Neural cell (in vitro differentiated cells): ENCODE measurements around the gene SWI5. TPM values are rescaled to one million over a fixed set of nuclear protein-coding genes. Genes with fewer than 3 reads are reported as not detected.

ENCODE experiments used
- H2AFZ ChIP-seq: fragments of 200-600, 300-800 bp; sonication (generic), shearing (Covaris generic); 2 replicates; pipeline ENCODE4 v1.6.0; 2014; ENCODE audit warnings: low read depth, mild to moderate bottlenecking, antibody characterized with exemption, low read length, moderate library complexity
- H3F3A ChIP-seq: fragments of 200-600 bp; shearing (Covaris generic); 2 replicates; pipeline ENCODE4 v1.6.1; 2016; ENCODE audit warnings: mild to moderate bottlenecking, moderate library complexity, mixed read lengths, antibody characterized with exemption, low read length; ENCODE audit not compliant: insufficient read depth, poor library complexity, severe bottlenecking
- H3K27ac ChIP-seq: fragments of 200-600, 300-800 bp; sonication (generic), shearing (Covaris generic); 2 replicates; pipeline ENCODE4 v1.5.1; 2014; ENCODE audit warnings: mild to moderate bottlenecking, low read length, moderate library complexity
- H3K27me3 ChIP-seq: fragments of 300-800, 200-600 bp; sonication (generic), shearing (Covaris generic); 2 replicates; pipeline ENCODE4 v1.6.0; 2014; ENCODE audit warnings: mild to moderate bottlenecking, low read depth, low read length, moderate library complexity; ENCODE audit not compliant: insufficient read depth
- H3K36me3 ChIP-seq: fragments of 300-800, 200-600 bp; sonication (generic), shearing (Covaris generic); 2 replicates; pipeline ENCODE4 v1.5.1; 2014; ENCODE audit warnings: mild to moderate bottlenecking, antibody characterized with exemption, low read length, moderate library complexity; ENCODE audit not compliant: insufficient read depth
- H3K4me2 ChIP-seq: fragments of 300-800, 200-600 bp; sonication (generic), shearing (Covaris generic); 2 replicates; pipeline ENCODE4 v1.6.0; 2014; ENCODE audit warnings: mild to moderate bottlenecking, low read length
- H3K4me3 ChIP-seq: fragments of 300-800, 200-600 bp; sonication (generic), shearing (Covaris generic); 2 replicates; pipeline ENCODE4 v1.5.1; 2014; ENCODE audit warnings: mild to moderate bottlenecking, low read length, moderate library complexity
- H3K79me2 ChIP-seq: fragments of 200-600 bp; shearing (Covaris generic); replicated peaks from 2 replicates; pipeline ENCODE4 v1.6.0; 2014; ENCODE audit warnings: mild to moderate bottlenecking, low read length, moderate library complexity; ENCODE audit not compliant: insufficient read depth
- H3K9ac ChIP-seq: fragments of 300-800, 200-600 bp; sonication (generic), shearing (Covaris generic); 2 replicates; pipeline ENCODE4 v1.6.1; 2016; ENCODE audit warnings: mild to moderate bottlenecking, low read length, mixed read lengths
- H3K9me2 ChIP-seq: fragments of 200-600 bp; shearing (Covaris generic); 2 replicates; pipeline ENCODE4 v1.6.1; 2016; ENCODE audit warnings: mild to moderate bottlenecking, low read length, mixed read lengths; ENCODE audit not compliant: insufficient read depth
- H3K9me3 ChIP-seq: fragments of 200-600, 300-800 bp; sonication (generic), shearing (Covaris generic); 2 replicates; pipeline ENCODE4 v1.6.1; 2016; ENCODE audit warnings: mild to moderate bottlenecking, mixed run types, low read length, moderate library complexity, mixed read lengths
- H4K20me1 ChIP-seq: fragments of 200-600 bp; shearing (Covaris generic); 2 replicates; pipeline ENCODE4 v1.6.1; 2016; ENCODE audit warnings: mild to moderate bottlenecking, mixed run types; ENCODE audit not compliant: insufficient read depth
- CTCF ChIP-seq: fragments of 450-650 bp; IDR thresholded peaks from 2 replicates; pipeline ENCODE4 v1.5.1; 2014; ENCODE audit warnings: antibody characterized with exemption, mild to moderate bottlenecking, moderate library complexity; ENCODE audit not compliant: poor library complexity, severe bottlenecking
- EP300 ChIP-seq: fragments of 450-650 bp; conservative IDR thresholded peaks from 2 replicates; pipeline ENCODE4 v1.6.1; 2014; ENCODE audit warnings: antibody characterized with exemption, mild to moderate bottlenecking, moderate library complexity; ENCODE audit not compliant: poor library complexity, severe bottlenecking
- EZH2 ChIP-seq: fragments of 200-600, 300-800 bp; shearing (Covaris generic), sonication (generic); IDR thresholded peaks from 2 replicates; pipeline ENCODE4 v1.6.1; 2014; ENCODE audit warnings: antibody characterized with exemption, low read length, borderline replicate concordance, mild to moderate bottlenecking; ENCODE audit not compliant: insufficient read depth, poor library complexity, severe bottlenecking
- MXI1 ChIP-seq: fragments of 450-650 bp; conservative IDR thresholded peaks from 2 replicates; pipeline ENCODE4 v1.6.1; 2014; ENCODE audit warnings: antibody characterized with exemption, mild to moderate bottlenecking; ENCODE audit not compliant: poor library complexity, severe bottlenecking
- POLR2AphosphoS5 ChIP-seq: IDR thresholded peaks from 2 replicates; pipeline ENCODE4 v1.6.1; 2012
- RAD21 ChIP-seq: fragments of 450-650 bp; conservative IDR thresholded peaks from 2 replicates; pipeline ENCODE4 v1.6.1; 2014; ENCODE audit warnings: antibody characterized with exemption, mild to moderate bottlenecking, moderate library complexity
- REST ChIP-seq: IDR thresholded peaks from 2 replicates; pipeline ENCODE4 v1.6.1; 2012; ENCODE audit warnings: borderline replicate concordance
- SMC3 ChIP-seq: fragments of 450-650 bp; conservative IDR thresholded peaks from 2 replicates; pipeline ENCODE4 v1.6.1; 2014; ENCODE audit warnings: antibody characterized with exemption, mild to moderate bottlenecking, moderate library complexity; ENCODE audit not compliant: poor library complexity
- TAF1 ChIP-seq: IDR thresholded peaks from 2 replicates; pipeline ENCODE4 v1.6.1; 2012; ENCODE audit warnings: low read depth
- polyA plus RNA-seq: library from polyadenylated mRNA; depleted of rRNA; stranded (reverse); fragments of >200 nt; gene quantifications from 2 replicates; pipeline ENCODE4 v1.2.3, GENCODE V29; 2014

SWI5 gene
- polyA plus RNA-seq, 1 donor from 2014 or later, result 67.1 TPM

GRCh38 chr9:128244837-128245231, 31.2 kb upstream of the SWI5 start:
- H3K4me2 ChIP-seq, result no peak overlapping the region

DNA sequence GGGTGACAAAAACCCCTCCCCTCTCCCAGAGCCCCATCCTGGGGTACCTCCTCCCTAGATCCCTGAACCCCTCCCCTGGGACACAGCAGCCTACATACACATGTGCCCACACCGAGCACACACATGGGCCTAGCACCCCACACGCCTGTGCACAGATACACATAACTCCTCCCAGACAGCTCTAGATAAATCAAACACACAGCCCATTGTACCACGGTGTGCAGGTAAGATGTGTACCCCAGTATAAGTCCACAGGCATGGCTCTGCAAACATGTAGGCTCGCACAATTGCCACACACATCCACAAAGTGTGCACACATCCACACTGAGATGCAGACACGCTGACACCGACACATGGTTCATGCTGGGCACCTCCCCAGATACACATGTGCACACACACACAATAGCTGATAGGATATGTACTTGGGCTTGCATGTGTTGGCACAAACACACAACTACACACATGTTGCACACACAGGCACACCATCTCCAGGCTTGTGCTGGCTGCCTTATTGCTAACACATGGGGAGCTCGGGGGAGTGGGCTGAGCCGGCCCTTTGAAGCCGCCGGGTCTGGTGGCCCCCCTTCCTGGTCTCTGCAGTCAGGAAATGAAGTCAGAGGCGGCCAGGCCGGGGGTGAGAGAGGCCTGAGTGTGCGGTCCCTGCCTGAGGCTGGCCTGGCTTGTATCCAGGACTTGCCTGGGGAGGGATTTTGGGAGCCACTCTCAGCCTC, 30.5 kb upstream of the SWI5 start:
- no peaks in the 10 kb centered on the region for H3F3A ChIP-seq
- no peaks in the 10 kb centered on the region for H4K20me1 ChIP-seq
- H2AFZ ChIP-seq, result no peak overlapping the region
- no peaks in the 10 kb centered on the region for H3K36me3 ChIP-seq
- H3K4me2 ChIP-seq, result no peak overlapping the region
- no peaks in the 10 kb centered on the region for H3K27me3 ChIP-seq
- no peak for TF ChIP-seq POLR2AphosphoS5
- no peak for TF ChIP-seq EP300
- no peak for TF ChIP-seq EZH2
- no peak for TF ChIP-seq CTCF
- no peak for TF ChIP-seq REST
- no peak for TF ChIP-seq TAF1
- TF ChIP-seq MXI1, result no peak
- TF ChIP-seq RAD21, result no peak
- H3K79me2 ChIP-seq, result no peaks in the 10 kb centered on the region
- H3K27ac ChIP-seq, result no peak overlapping the region
- H3K4me3 ChIP-seq, result no peak overlapping the region
- no peaks in the 10 kb centered on the region for H3K9me3 ChIP-seq
- H3K9me2 ChIP-seq, result no peaks in the 10 kb centered on the region
- no peak overlapping the region for H3K9ac ChIP-seq

More at GRCh38 chr9:128244837-128245231, 31.2 kb upstream of the SWI5 start:
- Histone ChIP-seq H3K9me3 (no peaks in the 10 kb centered on the region), H3F3A (no peaks in the 10 kb centered on the region), H4K20me1 (no peaks in the 10 kb centered on the region), H3K4me3 (no peak overlapping the region), H3K9ac (no peak overlapping the region), H3K27ac (no peak overlapping the region), H3K36me3 (peaks cover 4% of the 10 kb centered on the region), H2AFZ (no peak overlapping the region), H3K79me2 (no peaks in the 10 kb centered on the region), H3K9me2 (no peaks in the 10 kb centered on the region), H3K27me3 (no peaks in the 10 kb centered on the region)
- TF ChIP-seq CTCF, result no peak
- no peak for TF ChIP-seq SMC3
- no peak for TF ChIP-seq POLR2AphosphoS5
- no peak for TF ChIP-seq RAD21
